Upper lobe of right lung (tissue), 1 donor: ENCODE measurements around the gene CCDC9. TPM values are rescaled to one million over a fixed set of nuclear protein-coding genes. Genes with fewer than 3 reads are reported as not detected.

Source experiments
- ATAC-seq: fragments of 200-7000 bp; cut with Tn5 transposase; one replicate; pipeline ENCODE4 v1.9.1; 2020; ENCODE audit warnings: mild to moderate bottlenecking, moderate library complexity
- DNase-seq: peaks from one replicate; pipeline ENCODE4 v3.0.0-alpha.2; 2020
- H3K27ac ChIP-seq: fragments of 200-600 bp; one replicate; pipeline ENCODE4 v1.8.0; 2022
- H3K27me3 ChIP-seq: fragments of 200-600 bp; one replicate; pipeline ENCODE4 v1.8.0; 2022; ENCODE audit warnings: mild to moderate bottlenecking
- H3K36me3 ChIP-seq: fragments of 200-600 bp; one replicate; pipeline ENCODE4 v1.8.0; 2022
- H3K4me1 ChIP-seq: fragments of 200-600 bp; one replicate; pipeline ENCODE4 v1.8.0; 2022
- H3K4me3 ChIP-seq: fragments of 200-600 bp; one replicate; pipeline ENCODE4 v1.8.0; 2022; ENCODE audit warnings: mild to moderate bottlenecking
- H3K9me3 ChIP-seq: fragments of 200-600 bp; one replicate; pipeline ENCODE4 v1.8.0; 2022
- intact Hi-C: fragments of 100-400 bp; cut with DNase I; formaldehyde crosslinking; loops from one replicate; pipeline ENCODE4 v1.11.0; 2022
- total RNA-seq: library from RNA; stranded (reverse); fragmentation: NEBNext Ultra II Directional; extraction: Animal tissue kit (Norgen Biotek cat#: 25700); gene quantifications from one replicate; pipeline ENCODE4 v1.2.1, GENCODE V29; 2021
- TF ChIP-seq, protein P1 (sequence below): fragments of 200-600 bp; IDR thresholded peaks from one replicate; pipeline ENCODE4 v1.8.0; 2022; ENCODE audit warnings: antibody characterized with exemption
- donor health status: DM: no; HTN: yes; CAD: no; lungs with severe emphysema.

Gene CCDC9
- total RNA-seq, 1 donor from 2014 or later: 36.1 TPM

DNA sequence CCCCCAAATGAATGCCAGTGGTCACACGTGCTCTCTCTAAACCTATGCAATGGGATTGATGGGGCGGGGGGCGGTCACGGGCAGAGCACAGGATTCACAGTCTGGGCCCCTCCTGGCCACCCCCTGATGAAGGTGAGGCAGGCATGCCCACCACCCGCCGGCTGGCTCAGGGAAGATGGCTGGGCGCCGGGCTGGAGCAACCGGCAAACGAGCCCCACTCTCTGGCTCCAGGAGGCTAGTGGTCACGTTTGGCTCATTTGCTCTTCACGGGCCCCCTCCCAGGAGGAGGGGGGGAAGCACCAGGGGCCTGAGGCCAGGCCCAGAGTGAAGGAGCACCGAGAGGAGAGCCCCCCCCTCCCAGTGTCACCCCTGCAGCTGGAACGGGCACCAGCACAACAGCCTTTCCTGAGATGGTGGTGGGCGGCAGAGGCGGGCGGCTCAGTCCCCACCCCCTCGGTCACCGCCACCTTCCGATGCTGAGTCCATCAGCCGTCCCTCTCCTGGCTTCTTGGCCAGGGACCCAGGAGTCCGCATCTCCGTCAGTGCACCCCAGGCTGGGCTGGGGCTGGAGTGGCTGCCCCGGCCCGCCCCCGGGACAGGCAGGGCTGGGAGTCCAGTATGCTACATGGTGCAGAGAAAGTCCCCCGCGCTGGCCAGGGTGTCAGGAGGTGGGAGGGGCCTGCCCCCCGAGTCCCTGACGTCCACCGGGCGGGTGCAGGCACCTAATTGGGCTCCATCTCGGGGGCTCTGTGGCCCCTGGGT is 35.1 kb upstream of the CCDC9 start:
- Histone ChIP-seq H3K9me3 (no peaks in the 10 kb centered on the region), H3K4me3 (no peak overlapping the region), H3K36me3 (peaks cover 37% of the 10 kb centered on the region), H3K27me3 (no peaks in the 10 kb centered on the region), H3K4me1 (peaks cover 6% of the 10 kb centered on the region), H3K27ac (no peak overlapping the region)
- no peak for DNase-seq
- intact Hi-C loops: no loop called here
- ATAC-seq: no peak
- TF ChIP-seq, protein P1, sequence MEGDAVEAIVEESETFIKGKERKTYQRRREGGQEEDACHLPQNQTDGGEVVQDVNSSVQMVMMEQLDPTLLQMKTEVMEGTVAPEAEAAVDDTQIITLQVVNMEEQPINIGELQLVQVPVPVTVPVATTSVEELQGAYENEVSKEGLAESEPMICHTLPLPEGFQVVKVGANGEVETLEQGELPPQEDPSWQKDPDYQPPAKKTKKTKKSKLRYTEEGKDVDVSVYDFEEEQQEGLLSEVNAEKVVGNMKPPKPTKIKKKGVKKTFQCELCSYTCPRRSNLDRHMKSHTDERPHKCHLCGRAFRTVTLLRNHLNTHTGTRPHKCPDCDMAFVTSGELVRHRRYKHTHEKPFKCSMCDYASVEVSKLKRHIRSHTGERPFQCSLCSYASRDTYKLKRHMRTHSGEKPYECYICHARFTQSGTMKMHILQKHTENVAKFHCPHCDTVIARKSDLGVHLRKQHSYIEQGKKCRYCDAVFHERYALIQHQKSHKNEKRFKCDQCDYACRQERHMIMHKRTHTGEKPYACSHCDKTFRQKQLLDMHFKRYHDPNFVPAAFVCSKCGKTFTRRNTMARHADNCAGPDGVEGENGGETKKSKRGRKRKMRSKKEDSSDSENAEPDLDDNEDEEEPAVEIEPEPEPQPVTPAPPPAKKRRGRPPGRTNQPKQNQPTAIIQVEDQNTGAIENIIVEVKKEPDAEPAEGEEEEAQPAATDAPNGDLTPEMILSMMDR: no peak

DNA sequence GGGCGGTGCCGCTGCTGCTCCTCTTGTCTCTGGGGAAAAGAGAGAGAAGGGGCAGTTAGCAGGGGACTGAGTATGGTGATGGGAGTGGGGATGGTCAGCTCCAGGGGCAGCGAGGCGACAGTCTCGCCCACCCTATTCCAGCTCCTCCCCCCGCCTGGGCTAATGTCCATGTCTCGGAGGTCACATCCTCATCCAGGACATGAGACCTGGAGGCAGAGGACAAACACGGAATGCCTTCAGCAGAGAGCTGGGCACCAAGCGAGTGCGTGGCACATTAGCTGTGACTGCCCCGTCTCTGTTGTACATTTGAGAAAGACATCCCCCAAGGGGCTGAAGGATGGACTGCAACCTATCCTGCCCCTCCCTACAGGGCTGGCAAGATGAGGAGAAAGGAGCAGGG is 34.4 kb upstream of the CCDC9 start:
- DNase-seq (no peak), ATAC-seq (no peak)
- H3K9me3 ChIP-seq: no peaks in the 10 kb centered on the region
- TF ChIP-seq, protein P1: no peak
- H3K27ac ChIP-seq: no peak overlapping the region
- H3K4me3 ChIP-seq: no peak overlapping the region
- peaks cover 11% of the 10 kb centered on the region for H3K4me1 ChIP-seq
- intact Hi-C loops: no loop called here
- H3K36me3 ChIP-seq: peaks cover 37% of the 10 kb centered on the region
- H3K27me3 ChIP-seq: no peaks in the 10 kb centered on the region

DNA sequence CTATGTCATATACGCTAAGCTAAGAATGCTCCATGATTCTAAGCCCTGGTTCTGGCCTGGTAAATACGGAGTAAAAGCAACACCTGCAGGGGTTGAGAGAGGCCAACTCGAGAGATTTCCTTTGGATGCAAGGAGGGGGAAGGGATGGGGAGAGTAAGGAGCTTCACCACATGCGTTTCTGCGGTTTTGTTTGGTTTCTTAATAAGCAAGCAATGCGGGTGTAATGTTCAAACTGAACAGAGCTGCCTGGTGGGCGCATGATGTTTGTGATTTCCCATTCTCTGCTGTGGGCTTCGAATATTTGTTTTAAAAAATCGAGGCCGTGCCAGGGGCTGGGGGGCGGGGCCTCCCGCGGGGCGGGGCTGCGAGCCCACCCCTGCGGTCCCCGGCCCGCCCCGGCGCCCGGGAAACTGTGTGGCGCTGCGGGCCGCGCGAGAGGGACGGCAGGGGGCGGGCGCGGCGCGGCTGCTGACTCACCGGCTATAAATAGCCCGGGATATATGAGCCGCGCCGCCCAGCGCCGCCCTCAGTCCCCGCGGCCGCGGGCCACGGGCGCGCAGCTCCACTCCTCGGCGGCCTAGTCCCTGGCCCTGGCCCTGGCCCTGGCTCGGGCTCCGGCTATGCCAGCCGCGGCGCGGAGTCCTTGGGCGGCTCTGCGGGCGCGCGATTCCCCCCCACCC is 30.4 kb upstream of the CCDC9 start:
- intact Hi-C loops: no loop called here
- Histone ChIP-seq H3K4me3 (peak overlapping the region; percentile 97), H3K4me1 (peaks cover 19% of the 10 kb centered on the region), H3K36me3 (peaks cover 31% of the 10 kb centered on the region), H3K9me3 (no peaks in the 10 kb centered on the region), H3K27me3 (no peaks in the 10 kb centered on the region), H3K27ac (peak overlapping the region; percentile 99)
- peak; percentile 75 for ATAC-seq
- peak; percentile 94 for DNase-seq
- TF ChIP-seq, protein P1: peak; percentile 29

DNA sequence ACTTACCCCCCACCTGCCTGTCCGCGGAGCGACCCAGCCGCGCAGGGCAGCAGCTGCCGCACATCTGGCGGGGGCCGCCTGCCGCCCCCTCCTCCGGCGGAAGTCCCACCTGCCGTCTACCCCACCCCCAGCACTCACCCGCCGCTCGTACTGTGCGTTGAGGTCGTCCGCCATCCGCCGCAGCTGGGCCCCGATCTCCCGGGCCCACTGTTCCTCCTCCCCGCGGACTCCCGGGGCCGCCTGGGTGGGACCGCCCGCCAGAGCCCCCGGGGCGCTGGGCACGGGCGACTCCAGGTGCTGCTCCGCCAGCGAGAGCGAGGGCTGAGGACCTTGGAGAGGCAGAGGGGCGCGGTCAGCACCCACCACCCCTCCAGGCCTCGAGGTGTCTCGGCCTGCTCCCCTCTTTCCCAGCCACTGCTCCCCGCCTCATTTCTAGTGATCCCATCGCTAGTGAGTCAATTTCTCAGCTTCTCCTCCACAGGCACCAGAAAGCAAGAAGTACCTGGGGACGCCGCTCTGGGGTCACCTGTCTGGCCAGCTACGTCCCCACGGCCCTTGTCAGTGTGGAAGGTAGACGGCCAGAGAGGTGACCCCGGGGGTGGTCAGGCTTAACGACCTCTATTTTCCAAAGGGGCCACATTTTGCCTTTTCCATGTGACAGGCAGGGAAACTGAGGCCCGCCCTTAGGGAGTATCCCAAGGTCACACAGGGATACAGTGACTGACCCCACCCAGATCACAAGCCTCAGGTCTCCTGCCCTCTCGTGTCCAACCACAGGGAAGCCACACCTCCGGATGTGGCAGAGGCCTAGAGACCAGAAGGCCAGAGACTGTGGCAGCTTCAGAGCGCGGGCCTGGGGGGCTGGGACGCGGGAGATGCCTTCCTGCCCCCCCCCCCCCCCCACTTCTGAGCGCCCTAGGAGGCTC is 29.6 kb upstream of the CCDC9 start:
- H3K27me3 ChIP-seq: no peaks in the 10 kb centered on the region
- intact Hi-C loops: no loop called here
- peaks cover 23% of the 10 kb centered on the region for H3K4me1 ChIP-seq
- ATAC-seq (peak; percentile 69), DNase-seq (peak; percentile 92)
- peaks cover 23% of the 10 kb centered on the region for H3K36me3 ChIP-seq
- TF ChIP-seq, protein P1: no peak
- peak overlapping the region; percentile 99 for H3K27ac ChIP-seq
- H3K9me3 ChIP-seq: no peaks in the 10 kb centered on the region
- peak overlapping the region; percentile 97 for H3K4me3 ChIP-seq

DNA sequence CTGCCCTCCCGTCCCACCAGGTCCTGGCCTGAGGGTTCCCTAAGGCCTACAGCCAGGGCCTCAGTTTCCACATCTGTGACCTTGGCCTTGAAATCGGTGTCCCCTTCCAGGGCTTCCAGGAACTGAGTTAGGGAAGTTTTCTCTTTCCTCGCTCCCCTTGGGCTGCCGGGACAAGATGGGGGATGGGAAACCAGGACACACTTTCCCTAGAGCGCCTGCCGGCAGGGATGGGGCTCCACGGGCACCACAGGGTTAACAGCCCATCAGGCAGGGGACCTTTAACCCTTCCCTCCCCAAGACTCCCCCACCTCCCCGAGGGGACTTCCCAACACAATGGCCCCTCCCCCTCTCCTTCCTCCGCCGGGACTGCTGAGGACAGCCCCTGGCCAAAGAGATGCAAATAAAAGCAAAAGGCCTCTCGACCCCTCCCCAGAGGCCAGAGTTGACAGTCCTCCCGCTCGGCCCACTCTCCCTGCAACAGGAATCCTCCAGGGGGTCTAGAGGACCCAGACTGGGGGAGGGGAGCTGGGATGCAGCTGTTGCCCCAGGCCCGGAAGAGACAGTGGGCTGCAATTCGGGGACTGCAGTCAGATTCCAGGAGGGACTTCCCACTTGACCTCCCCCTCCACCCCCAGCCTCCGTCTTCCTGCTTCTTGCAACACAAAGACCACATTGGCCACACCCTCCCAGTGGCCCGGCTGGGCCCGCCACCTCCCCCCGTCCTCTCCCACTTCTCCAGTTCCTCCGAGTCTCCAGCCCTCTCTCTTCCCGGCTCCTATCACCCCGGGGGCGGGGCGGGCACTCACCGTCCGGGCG is 28.8 kb upstream of the CCDC9 start:
- peaks cover 14% of the 10 kb centered on the region for H3K36me3 ChIP-seq
- intact Hi-C loops: no loop called here
- peak overlapping the region; percentile 99 for H3K27ac ChIP-seq
- no peaks in the 10 kb centered on the region for H3K27me3 ChIP-seq
- peak; percentile 95 for DNase-seq
- peak overlapping the region; percentile 97 for H3K4me3 ChIP-seq
- TF ChIP-seq, protein P1: no peak
- peaks cover 29% of the 10 kb centered on the region for H3K4me1 ChIP-seq
- H3K9me3 ChIP-seq: no peaks in the 10 kb centered on the region
- peak; percentile 67 for ATAC-seq
